WTC11 (cell line): ENCODE results near the gene RELB.

Experiments
- CTCF ChIP-seq: fragments of 200-600 bp; IDR thresholded peaks from 2 replicates; pipeline ENCODE4 v1.8.0; 2022; ENCODE audit warnings: antibody characterized with exemption
- JUN ChIP-seq: sonication (generic); formaldehyde crosslinking; IDR thresholded peaks from 2 replicates; pipeline ENCODE4 v1.8.0; 2023; ENCODE audit warnings: mild to moderate bottlenecking, missing genetic modification reagents
- ZNF317 ChIP-seq: sonication (generic); formaldehyde crosslinking; IDR thresholded peaks from 2 replicates; pipeline ENCODE4 v1.8.1; 2023; ENCODE audit warnings: low read depth, mild to moderate bottlenecking, moderate library complexity, missing genetic modification reagents, borderline replicate concordance
- TF ChIP-seq, protein P1 (sequence below): sonication (generic); formaldehyde crosslinking; IDR thresholded peaks from 2 replicates; pipeline ENCODE4 v1.8.0; 2022; ENCODE audit warnings: mild to moderate bottlenecking, missing genetic modification reagents

DNA sequence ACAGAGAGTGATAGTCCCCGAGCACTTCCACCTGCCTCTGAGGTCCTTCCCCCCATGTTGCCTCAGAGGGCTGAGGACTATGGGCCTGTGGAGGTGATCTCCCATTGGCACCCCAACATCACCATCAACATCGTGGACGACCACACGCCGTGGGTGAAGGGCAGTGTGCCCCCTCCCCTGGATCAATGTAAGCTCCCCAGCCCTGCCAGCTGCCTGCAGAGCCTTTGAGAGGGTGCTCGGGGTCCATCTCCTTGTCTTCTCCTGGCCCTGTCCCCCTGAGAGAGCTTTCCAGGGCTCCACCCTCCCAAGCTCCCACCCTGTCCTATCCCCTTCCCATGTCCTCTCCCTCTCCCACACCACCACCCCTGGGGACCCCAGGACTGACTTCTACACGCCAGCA, 14.9 kb upstream of the RELB start:
- TF ChIP-seq JUN: no peak
- no peak for TF ChIP-seq CTCF
- TF ChIP-seq ZNF317 (CRISPR knock-in tag): no peak
- TF ChIP-seq, protein P1, sequence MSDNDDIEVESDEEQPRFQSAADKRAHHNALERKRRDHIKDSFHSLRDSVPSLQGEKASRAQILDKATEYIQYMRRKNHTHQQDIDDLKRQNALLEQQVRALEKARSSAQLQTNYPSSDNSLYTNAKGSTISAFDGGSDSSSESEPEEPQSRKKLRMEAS (CRISPR knock-in tag): no peak
